IMR-90 (cell line): ENCODE results near the gene AHSA1. TPM values are rescaled to one million over a fixed set of nuclear protein-coding genes. Genes with fewer than 3 reads are reported as not detected.

Experiments
- ATAC-seq: fragments of 200-7000 bp; cut with Tn5 transposase; 2 replicates; pipeline ENCODE4 v1.9.1; 2020; ENCODE audit warnings: low read depth, mild to moderate bottlenecking, moderate library complexity
- BruUV-seq: library from RNA; stranded (reverse); fragments of 400-500 nt; replicated peaks from 2 replicates; lab custom pipeline; 2021; lab: Mats Ljungman, UMichigan
- CTCF ChIA-PET: fragments of 300-600 bp; formaldehyde crosslinking; extraction: SDS; loops from one replicate; lab custom pipeline; 2021; ENCODE audit warnings: antibody characterized with exemption; lab: Yijun Ruan, JAX
- POLR2A ChIA-PET: fragments of 300-600 bp; sonication (Branson Sonifier 250); formaldehyde crosslinking; loops from one replicate; lab custom pipeline; 2022; ENCODE audit warnings: antibody characterized with exemption; ENCODE audit not compliant: unreplicated experiment; lab: Charles Lee
- DNase-seq: peaks from one replicate; pipeline ENCODE4 v3.0.0; 2013
- H2AFZ ChIP-seq: replicated peaks from 2 replicates; pipeline ENCODE3; 2013; ENCODE audit warnings: low read length, mild to moderate bottlenecking; ENCODE audit not compliant: poor library complexity
- H2AK5ac ChIP-seq: 2 replicates; pipeline ENCODE4 v1.6.1; 2013; ENCODE audit warnings: low read depth, low read length, inconsistent platforms
- H2AK9ac ChIP-seq: replicated peaks from 2 replicates; pipeline ENCODE3; 2013; ENCODE audit warnings: mild to moderate bottlenecking, low read depth, low read length, moderate library complexity; ENCODE audit not compliant: poor library complexity
- H2BK120ac ChIP-seq: 2 replicates; pipeline ENCODE4 v1.6.1; 2013; ENCODE audit warnings: low read depth, low read length, inconsistent platforms
- H2BK15ac ChIP-seq: 3 replicates; pipeline ENCODE4 v1.6.1; 2013; ENCODE audit warnings: low read depth, low read length, inconsistent platforms
- H2BK20ac ChIP-seq: 2 replicates; pipeline ENCODE4 v1.6.1; 2013; ENCODE audit warnings: low read depth, mild to moderate bottlenecking, inconsistent platforms, low read length, moderate library complexity
- H2BK5ac ChIP-seq: 2 replicates; pipeline ENCODE4 v1.6.1; 2013; ENCODE audit warnings: mild to moderate bottlenecking, low read depth, low read length, inconsistent platforms; ENCODE audit not compliant: poor library complexity, severe bottlenecking
- H3K14ac ChIP-seq: replicated peaks from 2 replicates; pipeline ENCODE4 v1.6.1; 2013; ENCODE audit warnings: low read depth, low read length, inconsistent platforms
- H3K18ac ChIP-seq: 2 replicates; pipeline ENCODE4 v1.6.1; 2013; ENCODE audit warnings: low read depth, low read length, control low read depth
- H3K23ac ChIP-seq: 2 replicates; pipeline ENCODE4 v1.6.1; 2013; ENCODE audit warnings: low read depth, low read length, inconsistent platforms
- H3K27ac ChIP-seq: 2 replicates; pipeline ENCODE4 v1.5.1; 2013; ENCODE audit warnings: mild to moderate bottlenecking, control low read depth, low read length; ENCODE audit not compliant: insufficient read depth
- H3K27me3 ChIP-seq: 2 replicates; pipeline ENCODE4 v1.6.1; 2013; ENCODE audit warnings: low read length; ENCODE audit not compliant: control insufficient read depth, insufficient read depth
- H3K36me3 ChIP-seq: 2 replicates; pipeline ENCODE4 v1.6.1; 2013; ENCODE audit warnings: low read length, mixed read lengths; ENCODE audit not compliant: control insufficient read depth, insufficient read depth
- H3K4ac ChIP-seq: 2 replicates; pipeline ENCODE4 v1.6.1; 2013; ENCODE audit warnings: low read depth, low read length, inconsistent platforms
- H3K4me1 ChIP-seq: 2 replicates; pipeline ENCODE4 v1.6.1; 2013; ENCODE audit warnings: low read length, mixed read lengths; ENCODE audit not compliant: control insufficient read depth, insufficient read depth
- H3K4me2 ChIP-seq: 2 replicates; pipeline ENCODE4 v1.6.1; 2013; ENCODE audit warnings: low read depth, mild to moderate bottlenecking, control low read depth, low read length, moderate library complexity
- H3K4me3 ChIP-seq: 2 replicates; pipeline ENCODE4 v1.5.1; 2013; ENCODE audit warnings: low read depth, mild to moderate bottlenecking, control low read depth, low read length, moderate library complexity; ENCODE audit not compliant: insufficient read depth
- H3K56ac ChIP-seq: 2 replicates; pipeline ENCODE4 v1.6.1; 2013; ENCODE audit warnings: low read length, inconsistent platforms; ENCODE audit not compliant: insufficient read depth; ENCODE audit errors: extremely low read depth
- H3K79me1 ChIP-seq, 2 experiments: 2 replicates each; pipeline ENCODE4 v1.6.1; 2013; ENCODE audit warnings: low read length in 2 of 2, inconsistent platforms in 1 of 2, low read depth in 1 of 2
- H3K9ac ChIP-seq: 2 replicates; pipeline ENCODE4 v1.6.1; 2013; ENCODE audit warnings: low read depth, low read length, control low read depth
- H3K9me1 ChIP-seq: 2 replicates; pipeline ENCODE4 v1.6.1; 2013; ENCODE audit warnings: low read length, inconsistent platforms; ENCODE audit not compliant: insufficient read depth
- H3K9me3 ChIP-seq: 2 replicates; pipeline ENCODE4 v1.6.1; 2013; ENCODE audit warnings: low read length; ENCODE audit not compliant: control insufficient read depth, insufficient read depth
- H4K20me1 ChIP-seq: 2 replicates; pipeline ENCODE4 v1.6.1; 2013; ENCODE audit warnings: low read length, inconsistent platforms; ENCODE audit not compliant: insufficient read depth
- H4K5ac ChIP-seq: 2 replicates; pipeline ENCODE4 v1.6.1; 2013; ENCODE audit warnings: mild to moderate bottlenecking, low read depth, low read length, control low read depth
- H4K8ac ChIP-seq, 2 experiments: 2 replicates each; pipeline ENCODE4 v1.6.1; 2013; ENCODE audit warnings: low read depth in 2 of 2, low read length in 2 of 2, control low read depth in 1 of 2, inconsistent platforms in 1 of 2
- H4K91ac ChIP-seq: 2 replicates; pipeline ENCODE4 v1.6.1; 2013; ENCODE audit warnings: low read depth, low read length, inconsistent platforms; ENCODE audit not compliant: insufficient read depth
- BHLHE40 ChIP-seq: fragments of 150-350 bp; IDR thresholded peaks from 2 replicates; pipeline ENCODE4 v1.6.1; 2016; ENCODE audit warnings: mild to moderate bottlenecking, low read depth, low read length
- CEBPB ChIP-seq: IDR thresholded peaks from 2 replicates; pipeline ENCODE4 v1.6.1; 2012; ENCODE audit warnings: low read depth, low read length, improper control_type of control experiment
- CHD1 ChIP-seq: IDR thresholded peaks from 2 replicates; pipeline ENCODE4 v1.6.1; 2012; ENCODE audit warnings: low read depth, low read length, improper control_type of control experiment
- ELK1 ChIP-seq: fragments of 150-350 bp; IDR thresholded peaks from 2 replicates; pipeline ENCODE4 v1.6.1; 2016; ENCODE audit warnings: low read depth, mild to moderate bottlenecking, low read length, moderate library complexity, borderline replicate concordance
- FOS ChIP-seq: fragments of 150-350 bp; IDR thresholded peaks from 2 replicates; pipeline ENCODE4 v1.6.1; 2016; ENCODE audit warnings: low read depth, low read length
- MAFK ChIP-seq: IDR thresholded peaks from 2 replicates; pipeline ENCODE4 v1.6.1; 2012; ENCODE audit warnings: low read depth, low read length, improper control_type of control experiment
- MAZ ChIP-seq: IDR thresholded peaks from 2 replicates; pipeline ENCODE4 v1.6.1; 2012; ENCODE audit warnings: low read depth, mild to moderate bottlenecking, low read length, improper control_type of control experiment, moderate library complexity, borderline replicate concordance
- MXI1 ChIP-seq: IDR thresholded peaks from 2 replicates; pipeline ENCODE4 v1.6.1; 2012; ENCODE audit warnings: low read depth, mild to moderate bottlenecking, low read length, moderate library complexity, borderline replicate concordance
- NFE2L2 ChIP-seq: fragments of 150-350 bp; IDR thresholded peaks from 2 replicates; pipeline ENCODE4 v1.6.1; 2016; ENCODE audit warnings: low read depth, mild to moderate bottlenecking, low read length
- POLR2A ChIP-seq: IDR thresholded peaks from 2 replicates; pipeline ENCODE4 v1.6.1; 2012; ENCODE audit warnings: mild to moderate bottlenecking, low read depth, low read length
- RAD21 ChIP-seq: IDR thresholded peaks from 2 replicates; pipeline ENCODE4 v1.6.1; 2012; ENCODE audit warnings: low read length, improper control_type of control experiment
- RCOR1 ChIP-seq: IDR thresholded peaks from 2 replicates; pipeline ENCODE4 v1.6.1; 2012; ENCODE audit warnings: mild to moderate bottlenecking, low read length, improper control_type of control experiment; ENCODE audit not compliant: insufficient replicate concordance
- RFX5 ChIP-seq: IDR thresholded peaks from 2 replicates; pipeline ENCODE4 v1.8.0; 2012; ENCODE audit warnings: low read depth, mild to moderate bottlenecking, low read length, moderate library complexity
- SMC3 ChIP-seq: fragments of 150-350 bp; IDR thresholded peaks from 2 replicates; pipeline ENCODE4 v1.6.1; 2016; ENCODE audit warnings: low read depth, mild to moderate bottlenecking, antibody characterized with exemption, low read length, moderate library complexity
- USF2 ChIP-seq: fragments of 150-350 bp; IDR thresholded peaks from 2 replicates; pipeline ENCODE4 v1.6.1; 2017; ENCODE audit warnings: mild to moderate bottlenecking, antibody characterized with exemption, low read length, low read depth
- WGBS, 2 experiments: methylation state at CpG; one replicate each; pipeline versions ENCODE4 v1.1.5 to v1.1.7; 2013; ENCODE audit warnings: missing lambda C conversion rate in 2 of 2; ENCODE audit not compliant: insufficient read length in 1 of 2; ENCODE audit errors: extremely low coverage in 2 of 2; 5-methylcytosine and 5-hydroxymethylcytosine counted together
- dilution Hi-C: fragments of 300-500 bp; cut with HindIII; formaldehyde crosslinking; loops from one replicate; pipeline ENCODE4 v1.14.3; 2018; ENCODE audit warnings: low sequenced_read_pairs; ENCODE audit not compliant: unreplicated experiment
- in situ Hi-C: fragments of 300-500 bp; cut with MboI; formaldehyde crosslinking; loops from 3 replicates; pipeline ENCODE4 v1.14.3; 2019; ENCODE audit warnings: low sequenced_read_pairs, inconsistent platforms, mixed read lengths
- intact Hi-C: fragments of 100-400 bp; cut with micrococcal nuclease; formaldehyde crosslinking; loops from 2 replicates; pipeline ENCODE4 v1.10.0; 2022
- polyA plus RNA-seq, 3 experiments: library from polyadenylated mRNA; depleted of rRNA; stranded (reverse); fragments of >200 nt; gene quantifications; 2 replicates each; pipeline ENCODE4 v1.2.3, GENCODE V29; 2012; ENCODE audit warnings: low replicate concordance in 1 of 3
- total RNA-seq: library from RNA; depleted of rRNA; stranded (reverse); fragments of >200 nt; gene quantifications from 2 replicates; pipeline ENCODE4 v1.2.3, GENCODE V29; 2012
- TF ChIP-seq, protein P1 (sequence below): conservative IDR thresholded peaks from 2 replicates; pipeline ENCODE4 v1.5.1; 2012; ENCODE audit warnings: mild to moderate bottlenecking, low read depth, low read length, improper control_type of control experiment

The AHSA1 gene
- total and polyA plus RNA-seq, 2 of the 4 experiments (the other 2 are of a cell fraction), result 166 to 252 TPM

- no TSS peak for BruUV-seq
- Histone ChIP-seq H3K79me1 (no peaks in the 10 kb centered on the region), H2AFZ (no peak overlapping the region), H2AK5ac (no peak overlapping the region), H4K20me1 (no peaks in the 10 kb centered on the region; the same call in 1 of the 2 replicates), H4K5ac (no peak overlapping the region), H3K56ac (no peak overlapping the region), H3K4me2 (no peak overlapping the region), H2AK9ac (no peak overlapping the region), H3K4ac (no peak overlapping the region), H3K27ac (no peak overlapping the region), H2BK20ac (no peak overlapping the region), H3K4me3 (no peak overlapping the region), H2BK5ac (no peak overlapping the region), H3K18ac (no peak overlapping the region), H4K8ac (no peak overlapping the region), H2BK15ac (no peak overlapping the region), H3K23ac (no peak overlapping the region), H3K9me1 (no peaks in the 10 kb centered on the region; the same call in 1 of the 2 replicates), H3K27me3 (peaks cover 19% of the 10 kb centered on the region), H3K9me3 (no peaks in the 10 kb centered on the region), H3K36me3 (peaks cover 5% of the 10 kb centered on the region), H2BK120ac (no peak overlapping the region), H4K91ac (no peak overlapping the region), H3K9ac (no peak overlapping the region), H3K4me1 (no peaks in the 10 kb centered on the region), H3K14ac (no peak overlapping the region)
- no peak for TF ChIP-seq RFX5
- TF ChIP-seq MAFK, result no peak
- TF ChIP-seq RCOR1, result no peak
- TF ChIP-seq ELK1, result no peak
- no peak for TF ChIP-seq BHLHE40
- TF ChIP-seq, protein P1, sequence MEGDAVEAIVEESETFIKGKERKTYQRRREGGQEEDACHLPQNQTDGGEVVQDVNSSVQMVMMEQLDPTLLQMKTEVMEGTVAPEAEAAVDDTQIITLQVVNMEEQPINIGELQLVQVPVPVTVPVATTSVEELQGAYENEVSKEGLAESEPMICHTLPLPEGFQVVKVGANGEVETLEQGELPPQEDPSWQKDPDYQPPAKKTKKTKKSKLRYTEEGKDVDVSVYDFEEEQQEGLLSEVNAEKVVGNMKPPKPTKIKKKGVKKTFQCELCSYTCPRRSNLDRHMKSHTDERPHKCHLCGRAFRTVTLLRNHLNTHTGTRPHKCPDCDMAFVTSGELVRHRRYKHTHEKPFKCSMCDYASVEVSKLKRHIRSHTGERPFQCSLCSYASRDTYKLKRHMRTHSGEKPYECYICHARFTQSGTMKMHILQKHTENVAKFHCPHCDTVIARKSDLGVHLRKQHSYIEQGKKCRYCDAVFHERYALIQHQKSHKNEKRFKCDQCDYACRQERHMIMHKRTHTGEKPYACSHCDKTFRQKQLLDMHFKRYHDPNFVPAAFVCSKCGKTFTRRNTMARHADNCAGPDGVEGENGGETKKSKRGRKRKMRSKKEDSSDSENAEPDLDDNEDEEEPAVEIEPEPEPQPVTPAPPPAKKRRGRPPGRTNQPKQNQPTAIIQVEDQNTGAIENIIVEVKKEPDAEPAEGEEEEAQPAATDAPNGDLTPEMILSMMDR, result no peak
- no peak for TF ChIP-seq NFE2L2
- TF ChIP-seq MAZ, result no peak
- no peak for TF ChIP-seq CEBPB
- no peak for TF ChIP-seq RAD21
- no peak for TF ChIP-seq SMC3
- no peak for TF ChIP-seq MXI1
- no peak for TF ChIP-seq CHD1
- TF ChIP-seq USF2, result no peak
- TF ChIP-seq POLR2A, result no peak
- TF ChIP-seq FOS, result no peak
- intact Hi-C loops (no loop called here), dilution Hi-C loops (no loop called here), in situ Hi-C loops (no loop called here)
- CTCF ChIA-PET, result no interaction called here
- POLR2A ChIA-PET, result no interaction called here
- DNase-seq (no peak), ATAC-seq (no peak)
- WGBS, 2 experiments, result 60% methylated on average over 1 of the region's 5 CpGs; no CpG with 5 or more reads in 1 of the 2 experiments
These were observed 16.0 kb downstream of the AHSA1 start for GRCh38 chr14:77473921-77474320.
